ENCODE data around the gene LRRC59. TPM values are rescaled to one million over a fixed set of nuclear protein-coding genes. Genes with fewer than 3 reads are reported as not detected.

Gene LRRC59
- total RNA-seq, 1 experiment from 2014 or later, result 106 TPM

DNA sequence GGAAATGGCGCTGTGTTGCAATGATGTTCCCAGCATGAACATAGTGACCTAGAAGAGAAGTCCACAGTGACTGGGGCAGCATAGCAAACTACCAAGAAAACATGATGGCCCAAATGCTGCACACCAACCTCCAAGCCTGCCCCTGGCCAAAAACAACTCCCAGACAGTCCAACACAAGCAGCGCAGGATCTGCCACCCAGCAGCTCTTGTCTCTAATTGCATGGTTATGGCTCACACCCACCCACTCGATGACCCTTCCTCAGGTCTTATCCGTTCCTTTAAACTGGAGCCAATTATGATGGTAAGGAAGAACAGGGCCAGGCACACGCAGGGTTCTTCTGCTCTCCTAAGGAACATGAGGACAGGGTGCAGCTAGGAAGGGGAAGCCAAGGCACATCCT is 27.3 kb downstream of the LRRC59 start:
- Histone ChIP-seq H3K27me3 (ENCODE audit: insufficient read depth, low read length) (no peaks in the 10 kb centered on the region), H2BK15ac (ENCODE audit: low read depth, low read length) (no peak overlapping the region), H2AK5ac (ENCODE audit: insufficient read length, low read length) (no peak overlapping the region), H4K5ac (ENCODE audit: insufficient read length, low read depth, low read length) (no peak overlapping the region), H4K20me1 (ENCODE audit: control insufficient read depth, insufficient read depth, insufficient read length) (peaks cover 3% of the 10 kb centered on the region), H2BK120ac (ENCODE audit: low read depth, low read length, poor library complexity, severe bottlenecking) (no peak overlapping the region), H3K4ac (ENCODE audit: low read depth, low read length) (no peak overlapping the region), H3K79me1 (ENCODE audit: insufficient read depth, low read depth, low read length, poor library complexity, severe bottlenecking) (peaks cover 8% of the 10 kb centered on the region), H3K9ac (ENCODE audit: extremely low read depth, insufficient read length, low read length) (no peak overlapping the region), H2BK12ac (ENCODE audit: insufficient read length, low read depth, low read length) (no peak overlapping the region), H2AFZ (ENCODE audit: low read length) (no peak overlapping the region), H4K8ac (replicated peaks; ENCODE audit: insufficient read length, low read depth, low read length) (no peak overlapping the region), H3K18ac (ENCODE audit: insufficient read length, low read depth, low read length) (no peak overlapping the region), H3K9me3 (ENCODE audit: control insufficient read depth, low read depth, low read length) (no peaks in the 10 kb centered on the region), H3K14ac (ENCODE audit: insufficient read depth, low read length) (no peak overlapping the region), H2BK20ac (ENCODE audit: low read depth, low read length, poor library complexity, severe bottlenecking) (no peak overlapping the region), H3K56ac (ENCODE audit: insufficient read length, low read depth, low read length) (no peak overlapping the region), H3K4me2 (ENCODE audit: insufficient read depth, insufficient read length, low read length) (no peak overlapping the region), H3K4me1 (ENCODE audit: insufficient read depth, low read length) (peaks cover 2% of the 10 kb centered on the region), H3K23me2 (ENCODE audit: insufficient read length, low read depth, low read length, poor library complexity, severe bottlenecking) (no peaks in the 10 kb centered on the region), H3K79me2 (ENCODE audit: insufficient read depth, low read length) (peaks cover 3% of the 10 kb centered on the region; the same call in 1 of the 2 replicates), H3K27ac (ENCODE audit: insufficient read length, low read depth, low read length) (no peak overlapping the region), H3K23ac (ENCODE audit: insufficient read length, low read depth, low read length) (no peak overlapping the region), H2BK5ac (ENCODE audit: insufficient read length, low read length) (no peak overlapping the region), H4K91ac (ENCODE audit: insufficient read length, low read depth, low read length) (no peak overlapping the region), H3T11ph (ENCODE audit: low read length) (no peak overlapping the region)
- Mint-ChIP-seq H3K4me1 (peaks cover 22 to 23% of the 10 kb centered on the region in 2 experiments), H3K27me3 (ENCODE audit: low read depth) (no peaks in the 10 kb centered on the region), H3K9me3 (no peaks in the 10 kb centered on the region), H3K36me3 (ENCODE audit: insufficient read depth in 1 of 3, low read depth in 3 of 3) (peaks cover 20 to 57% (median 55%) of the 10 kb centered on the region in 3 experiments), H3K27ac (no peak overlapping the region), H3K4me3 (peak overlapping the region in 1 of 2 experiments; percentile 6; a peak in 1 of 5 replicates)
- WGBS (ENCODE audit: extremely low coverage, insufficient read length, low lambda C conversion rate), result no CpG with 5 or more reads among the region's 5 CpGs
- no peak for DNase-seq
- TF ChIP-seq, protein P1, sequence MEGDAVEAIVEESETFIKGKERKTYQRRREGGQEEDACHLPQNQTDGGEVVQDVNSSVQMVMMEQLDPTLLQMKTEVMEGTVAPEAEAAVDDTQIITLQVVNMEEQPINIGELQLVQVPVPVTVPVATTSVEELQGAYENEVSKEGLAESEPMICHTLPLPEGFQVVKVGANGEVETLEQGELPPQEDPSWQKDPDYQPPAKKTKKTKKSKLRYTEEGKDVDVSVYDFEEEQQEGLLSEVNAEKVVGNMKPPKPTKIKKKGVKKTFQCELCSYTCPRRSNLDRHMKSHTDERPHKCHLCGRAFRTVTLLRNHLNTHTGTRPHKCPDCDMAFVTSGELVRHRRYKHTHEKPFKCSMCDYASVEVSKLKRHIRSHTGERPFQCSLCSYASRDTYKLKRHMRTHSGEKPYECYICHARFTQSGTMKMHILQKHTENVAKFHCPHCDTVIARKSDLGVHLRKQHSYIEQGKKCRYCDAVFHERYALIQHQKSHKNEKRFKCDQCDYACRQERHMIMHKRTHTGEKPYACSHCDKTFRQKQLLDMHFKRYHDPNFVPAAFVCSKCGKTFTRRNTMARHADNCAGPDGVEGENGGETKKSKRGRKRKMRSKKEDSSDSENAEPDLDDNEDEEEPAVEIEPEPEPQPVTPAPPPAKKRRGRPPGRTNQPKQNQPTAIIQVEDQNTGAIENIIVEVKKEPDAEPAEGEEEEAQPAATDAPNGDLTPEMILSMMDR (conservative IDR thresholded peaks at IDR 0.05), result no peak
